AG04449 (cell line): ENCODE results near the gene C6orf136.
A peak's percentile ranks its signal among the peaks of the same experiment; 100 is the strongest.

Source experiments
- CTCF ChIA-PET: fragments of 350-600 bp; formaldehyde crosslinking; extraction: SDS; loops from one replicate; lab custom pipeline; 2021; ENCODE audit warnings: antibody characterized with exemption; lab: Yijun Ruan, JAX
- POLR2A ChIA-PET: fragments of 400-600, 350-600 bp; formaldehyde crosslinking; extraction: SDS; loops from one replicate; lab custom pipeline; 2020; ENCODE audit warnings: antibody characterized with exemption, inconsistent platforms; lab: Yijun Ruan, JAX
- DNase-seq: peaks from one replicate; pipeline ENCODE4 v3.0.0-alpha.2; 2010; ENCODE audit warnings: low read depth, low spot score
- H3K4me3 ChIP-seq: 2 replicates; pipeline ENCODE4 v1.5.1; 2011; ENCODE audit warnings: low read depth, mild to moderate bottlenecking, control low read depth, low read length
- TF ChIP-seq, protein P1 (sequence below): IDR thresholded peaks from one replicate; pipeline ENCODE4 v1.5.1; 2011; ENCODE audit warnings: mild to moderate bottlenecking, moderate library complexity, low read length, control low read depth, inconsistent platforms; ENCODE audit not compliant: insufficient read depth; ENCODE audit errors: missing control alignments

Gene C6orf136

DNA sequence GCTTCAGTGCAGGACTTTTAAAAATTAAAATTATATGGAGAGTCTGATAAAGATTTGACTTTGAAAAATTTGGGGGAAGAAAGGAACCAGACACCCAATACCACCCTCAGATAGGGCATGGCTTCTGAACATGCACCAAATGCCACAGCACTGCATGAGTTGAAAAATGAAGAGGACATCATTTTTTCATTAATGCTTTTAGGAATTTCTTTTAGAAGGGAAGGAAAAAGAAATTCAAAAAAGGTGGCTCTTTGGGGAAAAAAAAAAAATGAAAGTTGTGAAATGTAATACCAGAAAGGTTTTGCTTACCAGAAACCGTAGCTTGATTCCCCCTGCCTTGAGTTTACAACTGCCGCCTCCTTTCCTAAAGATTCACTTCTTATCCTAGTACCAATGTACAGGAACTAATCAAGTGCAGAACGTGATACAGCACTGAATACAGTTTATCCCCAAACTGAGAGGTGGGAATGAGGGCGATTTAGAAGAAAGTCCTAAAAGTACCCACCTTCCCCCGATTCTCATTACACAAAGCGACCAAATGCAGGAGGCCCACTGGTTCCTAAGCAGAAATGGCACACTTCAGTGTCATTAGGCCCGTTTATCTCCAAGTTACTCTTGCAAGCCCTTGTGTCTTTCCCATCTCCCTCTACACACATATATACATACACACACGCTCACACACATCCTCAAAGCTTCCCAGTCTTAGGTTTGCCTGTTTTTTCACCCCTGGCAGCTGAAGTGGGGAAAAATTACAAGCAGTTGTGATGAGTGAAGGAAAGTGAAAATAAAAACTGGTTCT lies 32.7 kb upstream of the C6orf136 start:
- DNase-seq = no peak
- TF ChIP-seq, protein P1, sequence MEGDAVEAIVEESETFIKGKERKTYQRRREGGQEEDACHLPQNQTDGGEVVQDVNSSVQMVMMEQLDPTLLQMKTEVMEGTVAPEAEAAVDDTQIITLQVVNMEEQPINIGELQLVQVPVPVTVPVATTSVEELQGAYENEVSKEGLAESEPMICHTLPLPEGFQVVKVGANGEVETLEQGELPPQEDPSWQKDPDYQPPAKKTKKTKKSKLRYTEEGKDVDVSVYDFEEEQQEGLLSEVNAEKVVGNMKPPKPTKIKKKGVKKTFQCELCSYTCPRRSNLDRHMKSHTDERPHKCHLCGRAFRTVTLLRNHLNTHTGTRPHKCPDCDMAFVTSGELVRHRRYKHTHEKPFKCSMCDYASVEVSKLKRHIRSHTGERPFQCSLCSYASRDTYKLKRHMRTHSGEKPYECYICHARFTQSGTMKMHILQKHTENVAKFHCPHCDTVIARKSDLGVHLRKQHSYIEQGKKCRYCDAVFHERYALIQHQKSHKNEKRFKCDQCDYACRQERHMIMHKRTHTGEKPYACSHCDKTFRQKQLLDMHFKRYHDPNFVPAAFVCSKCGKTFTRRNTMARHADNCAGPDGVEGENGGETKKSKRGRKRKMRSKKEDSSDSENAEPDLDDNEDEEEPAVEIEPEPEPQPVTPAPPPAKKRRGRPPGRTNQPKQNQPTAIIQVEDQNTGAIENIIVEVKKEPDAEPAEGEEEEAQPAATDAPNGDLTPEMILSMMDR = no peak
- H3K4me3 ChIP-seq = peak overlapping the region; percentile 53
- CTCF ChIA-PET = interaction anchor here (0.5 to 4.1 kb wide), 5 partner anchors 10 to 108 kb away, joined by 3 to 28 read pairs (median 3); no protein-coding TSS in a partner anchor
- POLR2A ChIA-PET = interaction anchor here (0.6 to 3.0 kb wide), 15 partner anchors 10 to 270 kb away, joined by 3 to 20 read pairs (median 4); no protein-coding TSS in a partner anchor

DNA sequence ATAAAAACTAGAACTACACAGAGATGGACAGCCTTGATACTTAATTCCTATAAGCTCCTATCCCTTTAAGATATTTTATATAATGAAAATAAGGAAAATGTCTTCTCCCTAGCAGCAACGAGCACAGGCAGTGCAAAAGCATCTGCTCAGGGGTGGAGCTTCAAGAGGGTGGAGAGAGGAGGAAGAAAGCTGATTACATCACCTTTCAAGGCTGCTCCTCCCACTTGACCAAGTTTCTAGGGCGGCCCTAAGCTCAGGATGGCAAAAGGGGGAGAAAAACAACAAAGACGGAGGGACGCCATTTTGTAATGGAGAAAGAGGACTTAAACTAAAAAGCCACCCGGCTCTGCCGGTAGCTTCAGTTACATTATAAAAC lies 32.1 kb upstream of the C6orf136 start:
- TF ChIP-seq, protein P1 = no peak
- peak; percentile 87 for DNase-seq
- ChIA-PET CTCF (interaction anchor here (0.5 to 4.1 kb wide), 4 partner anchors 10 to 57 kb away, joined by 3 to 28 read pairs (median 5); no protein-coding TSS in a partner anchor), POLR2A (interaction anchor here (0.6 to 2.4 kb wide), 11 partner anchors 8 to 140 kb away, joined by 3 to 6 read pairs (median 4); no protein-coding TSS in a partner anchor)
- H3K4me3 ChIP-seq = peak overlapping the region; percentile 99

DNA sequence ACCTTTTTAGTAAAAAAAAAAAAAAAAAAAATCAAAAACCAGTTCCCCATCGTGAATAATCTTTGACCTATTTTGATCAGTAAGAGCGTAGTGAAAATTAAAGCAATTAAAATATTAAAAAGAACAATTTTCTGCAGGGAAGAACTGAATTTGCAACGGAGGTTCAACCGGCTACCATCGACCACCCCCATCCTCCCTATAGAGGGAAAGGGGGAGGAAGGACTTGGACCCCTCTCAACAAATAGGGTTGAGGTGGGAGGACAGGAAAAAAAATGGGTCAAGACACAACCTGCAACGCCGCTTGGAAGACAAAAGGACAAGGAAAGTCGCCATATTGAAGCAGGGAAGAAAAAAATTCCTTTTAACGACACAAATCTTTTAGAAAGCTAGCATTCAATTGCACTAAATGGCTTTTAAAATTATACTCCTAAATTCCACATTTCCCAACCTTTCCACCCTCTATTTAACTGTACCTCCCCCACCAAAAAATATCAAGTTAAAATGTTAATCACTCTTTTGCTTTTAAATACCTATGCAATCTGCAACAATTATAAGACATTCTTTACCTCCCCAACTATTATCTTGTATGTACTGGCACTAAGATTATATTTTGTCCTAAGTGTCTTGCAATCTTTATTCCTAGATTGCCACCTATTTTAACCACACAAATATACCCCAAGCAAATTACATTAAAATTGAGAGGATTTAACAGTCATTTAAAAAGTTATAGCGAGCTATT lies 31.5 kb upstream of the C6orf136 start:
- peak overlapping the region; percentile 99 for H3K4me3 ChIP-seq
- POLR2A ChIA-PET = interaction anchor here (0.6 to 2.4 kb wide), 11 partner anchors 8 to 139 kb away, joined by 3 to 6 read pairs (median 4); no protein-coding TSS in a partner anchor
- no peak for DNase-seq
- CTCF ChIA-PET = interaction anchor here (0.5 to 4.1 kb wide), 4 partner anchors 11 to 57 kb away, joined by 3 to 28 read pairs (median 5); no protein-coding TSS in a partner anchor
- TF ChIP-seq, protein P1 = no peak

DNA sequence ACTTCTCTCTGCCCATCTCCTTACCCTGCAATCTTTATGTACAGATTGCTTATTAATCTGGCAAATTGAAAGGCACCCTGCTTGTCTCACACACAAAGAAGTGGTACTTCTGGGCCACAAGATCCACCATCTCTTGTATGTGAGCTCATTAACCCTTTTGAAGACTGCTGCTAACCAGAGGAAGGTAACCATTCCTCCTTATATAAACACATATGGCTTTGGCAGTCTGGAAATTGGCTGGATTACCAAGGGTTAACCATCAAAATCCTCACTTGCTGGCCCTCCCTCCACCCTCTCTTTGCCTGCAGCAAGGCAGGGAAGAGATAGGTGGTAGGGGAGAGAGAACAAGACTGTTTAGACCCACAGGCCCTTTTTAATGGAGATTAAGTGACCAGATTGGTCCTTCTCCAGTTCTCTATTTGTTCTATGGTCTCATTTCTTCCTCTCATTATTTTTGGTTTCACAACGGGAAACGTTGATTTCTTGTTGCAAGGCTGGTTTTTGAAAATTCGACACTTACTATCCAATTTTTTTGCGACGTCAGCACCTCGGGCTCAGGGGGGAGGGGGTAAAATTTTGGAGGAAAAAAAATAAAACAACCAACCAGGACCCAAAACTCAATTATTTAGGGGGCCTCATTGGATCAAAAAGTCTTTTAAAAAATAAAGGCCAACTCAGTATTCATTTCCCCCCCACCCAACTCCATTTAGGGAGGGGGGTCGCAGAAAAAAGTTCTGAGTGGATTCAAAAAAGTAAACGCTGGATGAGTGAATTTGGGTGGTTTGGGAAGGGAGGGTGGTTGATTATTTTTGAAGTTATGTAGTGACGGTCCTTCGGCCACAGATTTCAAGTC lies 30.7 kb upstream of the C6orf136 start:
- peak overlapping the region; percentile 99 for H3K4me3 ChIP-seq
- TF ChIP-seq, protein P1 = no peak
- DNase-seq = no peak
- POLR2A ChIA-PET = interaction anchor here (1.7 kb wide), 1 partner anchor 106 kb away, joined by 6 read pairs; no protein-coding TSS in a partner anchor
- CTCF ChIA-PET = interaction anchor here (4.1 kb wide), 1 partner anchor 18 kb away, joined by 28 read pairs; no protein-coding TSS in a partner anchor

DNA sequence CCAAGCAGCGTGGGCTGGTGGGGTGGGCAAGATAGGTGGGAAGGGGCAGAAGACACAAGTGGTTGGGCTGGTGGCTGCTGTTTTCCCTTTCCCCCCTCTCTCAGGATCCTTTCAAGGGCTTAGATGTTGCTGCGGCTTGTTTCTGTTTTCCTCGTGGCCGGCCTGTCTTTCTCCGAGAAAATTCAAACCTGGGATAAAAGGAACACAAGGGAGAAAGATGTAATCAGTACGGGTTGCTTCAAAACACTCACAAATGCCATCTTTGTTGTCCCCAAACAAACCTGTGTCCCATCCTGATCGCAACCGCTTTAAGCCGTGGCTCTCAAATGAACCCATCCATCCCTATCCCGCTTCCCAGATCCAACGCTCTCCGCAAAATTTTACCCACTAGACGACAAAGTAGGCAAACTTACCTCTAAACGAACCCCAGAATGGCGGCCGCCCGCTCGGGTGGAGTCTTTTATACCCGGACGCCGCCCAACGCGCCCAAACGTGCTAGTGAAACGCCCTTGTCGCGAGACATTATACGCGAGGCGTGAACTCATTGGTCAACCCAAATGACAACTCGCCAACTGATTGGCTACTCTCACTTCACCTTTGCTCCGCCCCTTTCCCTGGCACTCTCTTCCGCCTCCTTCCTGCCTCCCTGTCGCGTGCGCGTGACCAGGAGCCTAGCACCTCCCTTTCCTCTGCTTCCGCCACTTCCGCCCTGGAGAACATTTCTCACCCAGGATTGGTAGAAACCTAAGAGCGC lies 29.9 kb upstream of the C6orf136 start, which contains the start of gene PPP1R10:
Gene PPP1R10 (minus strand): TSS at position 433 of the 754 bp plus-strand sequence. CDS start 7,299 bp downstream, outside the sequence.
- CTCF ChIA-PET = interaction anchor here (1.0 to 1.8 kb wide), 3 partner anchors 10 to 55 kb away, joined by 3 to 8 read pairs (median 3); partner anchors contain the start of genes ATAT1 and DHX16
- peak; percentile 99 for DNase-seq
- POLR2A ChIA-PET = interaction anchor here (0.6 to 1.3 kb wide), 6 partner anchors 12 to 104 kb away, joined by 3 to 6 read pairs (median 4); partner anchors contain the start of genes DHX16, MDC1 and PRR3
- peak within 1 kb of the TSS; percentile 99 for H3K4me3 ChIP-seq
- TF ChIP-seq, protein P1 = no peak
